H1 (cell line): ENCODE results near the gene CCDC86.

Experiments
- CEBPB ChIP-seq: IDR thresholded peaks from 2 replicates; pipeline ENCODE4 v1.6.1; 2012; ENCODE audit warnings: low read depth, low read length
- CHD7 ChIP-seq: fragments of 300-600 bp; sonication (generic); IDR thresholded peaks from 2 replicates; pipeline ENCODE4 v1.7.1; 2012; ENCODE audit warnings: low read length, moderate library complexity, mild to moderate bottlenecking, inconsistent platforms; ENCODE audit not compliant: insufficient replicate concordance
- CTCF ChIP-seq, 3 experiments: IDR thresholded peaks; 1 replicate in 2 of 3; 2 replicates in 1 of 3; pipeline versions ENCODE4 v1.5.1 to v1.6.1; 2011; ENCODE audit warnings: low read length in 3 of 3, mild to moderate bottlenecking in 3 of 3, inconsistent platforms in 2 of 3, low read depth in 1 of 3, moderate library complexity in 1 of 3; ENCODE audit not compliant: insufficient read depth in 1 of 3; ENCODE audit errors: control extremely low read depth in 1 of 3
- EGR1 ChIP-seq: IDR thresholded peaks from 2 replicates; pipeline ENCODE4 v1.6.1; 2011; ENCODE audit warnings: low read depth, low read length, borderline replicate concordance
- EP300 ChIP-seq, 2 experiments: IDR thresholded peaks; 1 replicate in 1 of 2; 2 replicates in 1 of 2; pipeline ENCODE4 v1.6.1; 2011 to 2012; ENCODE audit warnings: low read depth in 2 of 2, low read length in 2 of 2, mild to moderate bottlenecking in 2 of 2, borderline replicate concordance in 1 of 2, inconsistent platforms in 1 of 2, moderate library complexity in 1 of 2
- EZH2 ChIP-seq: fragments of 200-600 bp; sonication (generic); IDR thresholded peaks from 2 replicates; pipeline ENCODE4 v1.7.1; 2012; ENCODE audit warnings: low read depth, mild to moderate bottlenecking, moderate library complexity, low read length, inconsistent platforms; ENCODE audit not compliant: severe bottlenecking
- JUND ChIP-seq: IDR thresholded peaks from 2 replicates; pipeline ENCODE4 v1.6.1; 2011; ENCODE audit warnings: mild to moderate bottlenecking, improper control_type of control experiment, low read length
- KDM4A ChIP-seq: IDR thresholded peaks from one replicate; pipeline ENCODE4 v1.7.1; 2012; ENCODE audit warnings: low read depth, mild to moderate bottlenecking, moderate library complexity, low read length, inconsistent platforms; ENCODE audit not compliant: severe bottlenecking
- MAX ChIP-seq: IDR thresholded peaks from 2 replicates; pipeline ENCODE4 v1.6.1; 2012; ENCODE audit warnings: inconsistent platforms
- POLR2A ChIP-seq, 2 experiments: IDR thresholded peaks; 1 replicate in 1 of 2; 2 replicates in 1 of 2; pipeline ENCODE4 v1.6.1; 2011; ENCODE audit warnings: low read depth in 2 of 2, low read length in 2 of 2, mild to moderate bottlenecking in 2 of 2; ENCODE audit errors: control extremely low read depth in 1 of 2
- POLR2AphosphoS5 ChIP-seq: IDR thresholded peaks from 2 replicates; pipeline ENCODE4 v1.6.1; 2011; ENCODE audit warnings: low read depth, low read length
- TAF1 ChIP-seq: IDR thresholded peaks from 2 replicates; pipeline ENCODE4 v1.6.1; 2011; ENCODE audit warnings: mild to moderate bottlenecking, low read depth, low read length

- TF ChIP-seq POLR2AphosphoS5 (no peak), KDM4A (no peak), CTCF (IDR thresholded peaks at IDR 0.05; ENCODE audit: control extremely low read depth in 1 of 3, insufficient read depth in 1 of 3, low read depth in 1 of 3, low read length in 3 of 3) (no peak), POLR2A (IDR thresholded peaks at IDR 0.05; ENCODE audit: control extremely low read depth in 1 of 2, low read depth in 2 of 2, low read length in 2 of 2) (no peak), CHD7 (no peak), EGR1 (no peak), EZH2 (no peak), MAX (no peak), CEBPB (no peak), JUND (no peak), TAF1 (no peak), EP300 (IDR thresholded peaks at IDR 0.05; ENCODE audit: borderline replicate concordance in 1 of 2, low read depth in 2 of 2, low read length in 2 of 2) (no peak)
Observed at GRCh38 chr11:60864856-60865513, 23.1 kb downstream of the CCDC86 start.
